Activated naive CD8-positive, alpha-beta T cell treated with anti-CD3 and anti-CD28 coated beads, Interleukin-2, amount 50 U/mL, for 24 hours (primary cell): Measurements from ENCODE around the gene GALNT2.
A peak's percentile ranks its signal among the peaks of the same experiment; 100 is the strongest.

Experiments
- ATAC-seq: fragments of 150-1000 bp; cut with Tn5 transposase; one replicate; pipeline ENCODE4 v1.10.0; 2021
- DNase-seq: peaks from one replicate; pipeline ENCODE4 v3.0.0; 2021
- H3K27ac Mint-ChIP-seq: one replicate; pipeline ENCODE4 v1.8.0; 2021; ENCODE audit warnings: mild to moderate bottlenecking, mixed read lengths
- H3K27me3 Mint-ChIP-seq: one replicate; pipeline ENCODE4 v1.8.0; 2021; ENCODE audit warnings: mixed read lengths
- H3K36me3 Mint-ChIP-seq: one replicate; pipeline ENCODE4 v1.8.0; 2021; ENCODE audit warnings: low read depth, mixed read lengths
- H3K4me1 Mint-ChIP-seq: one replicate; pipeline ENCODE4 v1.8.0; 2021; ENCODE audit warnings: mixed read lengths
- H3K4me3 Mint-ChIP-seq: one replicate; pipeline ENCODE4 v1.8.0; 2021; ENCODE audit warnings: mild to moderate bottlenecking, moderate library complexity, mixed read lengths
- H3K9me3 Mint-ChIP-seq: one replicate; pipeline ENCODE4 v1.8.0; 2021; ENCODE audit warnings: mixed read lengths

Gene GALNT2

GRCh38 chr1:230315099-230315498 is 248.1 kb downstream of the GALNT2 start:
- no peak overlapping the region for H3K4me3 Mint-ChIP-seq
- ATAC-seq (no peak), DNase-seq (no peak)
- H3K36me3 Mint-ChIP-seq = no peaks in the 10 kb centered on the region
- no peak overlapping the region for H3K27ac Mint-ChIP-seq
- peaks cover 3% of the 10 kb centered on the region for H3K4me1 Mint-ChIP-seq
- H3K9me3 Mint-ChIP-seq = no peaks in the 10 kb centered on the region
- peaks cover 10% of the 10 kb centered on the region for H3K27me3 Mint-ChIP-seq

- no peaks in the 10 kb centered on the region for H3K36me3 Mint-ChIP-seq
- no peak overlapping the region for H3K4me3 Mint-ChIP-seq
- H3K4me1 Mint-ChIP-seq = no peaks in the 10 kb centered on the region
- H3K9me3 Mint-ChIP-seq = no peaks in the 10 kb centered on the region
- no peak overlapping the region for H3K27ac Mint-ChIP-seq
- H3K27me3 Mint-ChIP-seq = peaks cover 2% of the 10 kb centered on the region
- no peak for DNase-seq
- no peak for ATAC-seq
Measured at GRCh38 chr1:230316864-230317745, 250.1 kb downstream of the GALNT2 start.

- no peaks in the 10 kb centered on the region for H3K9me3 Mint-ChIP-seq
- peaks cover 2% of the 10 kb centered on the region for H3K27me3 Mint-ChIP-seq
- H3K36me3 Mint-ChIP-seq = no peaks in the 10 kb centered on the region
- H3K27ac Mint-ChIP-seq = no peak overlapping the region
- H3K4me1 Mint-ChIP-seq = no peaks in the 10 kb centered on the region
- H3K4me3 Mint-ChIP-seq = no peak overlapping the region
- ATAC-seq (no peak), DNase-seq (no peak)
Measured at GRCh38 chr1:230317823-230318819, 251.1 kb downstream of the GALNT2 start.

GRCh38 chr1:230319014-230319747 is 252.1 kb downstream of the GALNT2 start:
- ATAC-seq (no peak), DNase-seq (no peak)
- no peak overlapping the region for H3K27ac Mint-ChIP-seq
- H3K4me3 Mint-ChIP-seq = no peak overlapping the region
- no peaks in the 10 kb centered on the region for H3K4me1 Mint-ChIP-seq
- no peaks in the 10 kb centered on the region for H3K9me3 Mint-ChIP-seq
- H3K36me3 Mint-ChIP-seq = no peaks in the 10 kb centered on the region
- peaks cover 4% of the 10 kb centered on the region for H3K27me3 Mint-ChIP-seq

- no peaks in the 10 kb centered on the region for H3K4me1 Mint-ChIP-seq
- ATAC-seq (no peak), DNase-seq (no peak)
- H3K4me3 Mint-ChIP-seq = no peak overlapping the region
- no peaks in the 10 kb centered on the region for H3K9me3 Mint-ChIP-seq
- H3K27ac Mint-ChIP-seq = no peak overlapping the region
- no peaks in the 10 kb centered on the region for H3K36me3 Mint-ChIP-seq
- peaks cover 4% of the 10 kb centered on the region for H3K27me3 Mint-ChIP-seq
Measured at GRCh38 chr1:230320804-230321203, 253.8 kb downstream of the GALNT2 start.

- ATAC-seq (no peak), DNase-seq (no peak)
- Mint-ChIP-seq H3K27ac (no peak overlapping the region), H3K9me3 (no peaks in the 10 kb centered on the region), H3K27me3 (peaks cover 4% of the 10 kb centered on the region), H3K36me3 (no peaks in the 10 kb centered on the region), H3K4me1 (no peaks in the 10 kb centered on the region), H3K4me3 (no peak overlapping the region)
Measured at GRCh38 chr1:230321341-230321740, 254.3 kb downstream of the GALNT2 start.

- Mint-ChIP-seq H3K4me3 (no peak overlapping the region), H3K27me3 (peaks cover 4% of the 10 kb centered on the region), H3K27ac (no peak overlapping the region), H3K4me1 (no peaks in the 10 kb centered on the region), H3K9me3 (no peaks in the 10 kb centered on the region), H3K36me3 (no peaks in the 10 kb centered on the region)
- DNase-seq = no peak
- no peak for ATAC-seq
Measured at GRCh38 chr1:230321741-230322420, 254.8 kb downstream of the GALNT2 start.

GRCh38 chr1:230322421-230322756 is 255.4 kb downstream of the GALNT2 start:
- no peak for ATAC-seq
- H3K36me3 Mint-ChIP-seq = no peaks in the 10 kb centered on the region
- H3K4me3 Mint-ChIP-seq = no peak overlapping the region
- H3K9me3 Mint-ChIP-seq = no peaks in the 10 kb centered on the region
- H3K27me3 Mint-ChIP-seq = peaks cover 4% of the 10 kb centered on the region
- DNase-seq = no peak
- peaks cover 1% of the 10 kb centered on the region for H3K4me1 Mint-ChIP-seq
- H3K27ac Mint-ChIP-seq = no peak overlapping the region

GRCh38 chr1:230322967-230323547 is 256.0 kb downstream of the GALNT2 start:
- H3K27ac Mint-ChIP-seq = no peak overlapping the region
- ATAC-seq = no peak

GRCh38 chr1:230323686-230324085 is 256.6 kb downstream of the GALNT2 start:
- H3K27me3 Mint-ChIP-seq = peaks cover 4% of the 10 kb centered on the region
- H3K4me3 Mint-ChIP-seq = no peak overlapping the region
- H3K36me3 Mint-ChIP-seq = no peaks in the 10 kb centered on the region
- H3K9me3 Mint-ChIP-seq = no peaks in the 10 kb centered on the region
- no peak overlapping the region for H3K27ac Mint-ChIP-seq
- DNase-seq = no peak
- H3K4me1 Mint-ChIP-seq = peaks cover 11% of the 10 kb centered on the region
- ATAC-seq = no peak

More at GRCh38 chr1:230322967-230323547, 256.0 kb downstream of the GALNT2 start:
- H3K36me3 Mint-ChIP-seq = no peaks in the 10 kb centered on the region
- no peaks in the 10 kb centered on the region for H3K9me3 Mint-ChIP-seq
- H3K27me3 Mint-ChIP-seq = peaks cover 4% of the 10 kb centered on the region
- DNase-seq = no peak
- no peak overlapping the region for H3K4me3 Mint-ChIP-seq
- peaks cover 6% of the 10 kb centered on the region for H3K4me1 Mint-ChIP-seq

GRCh38 chr1:230326971-230327891 is 260.2 kb downstream of the GALNT2 start:
- H3K4me1 Mint-ChIP-seq = peaks cover 11% of the 10 kb centered on the region
- ATAC-seq (peak; percentile 4), DNase-seq (no peak)
- H3K4me3 Mint-ChIP-seq = no peak overlapping the region
- H3K36me3 Mint-ChIP-seq = no peaks in the 10 kb centered on the region
- peaks cover 6% of the 10 kb centered on the region for H3K27me3 Mint-ChIP-seq
- H3K9me3 Mint-ChIP-seq = no peaks in the 10 kb centered on the region
- no peak overlapping the region for H3K27ac Mint-ChIP-seq

GRCh38 chr1:230327892-230328284 is 260.9 kb downstream of the GALNT2 start:
- Mint-ChIP-seq H3K27ac (no peak overlapping the region), H3K9me3 (no peaks in the 10 kb centered on the region), H3K27me3 (peaks cover 6% of the 10 kb centered on the region), H3K4me1 (peaks cover 11% of the 10 kb centered on the region), H3K4me3 (no peak overlapping the region), H3K36me3 (no peaks in the 10 kb centered on the region)
- DNase-seq (peak; percentile 24), ATAC-seq (peak; percentile 63)
